HepG2 (cell line): ENCODE measurements around the gene PCGF5. TPM values are rescaled to one million over a fixed set of nuclear protein-coding genes. Genes with fewer than 3 reads are reported as not detected.

Experiments used
- ATAD3A ChIP-seq: sonication (generic); formaldehyde crosslinking; IDR thresholded peaks from 2 replicates; pipeline ENCODE4 v1.4.0; 2020; ENCODE audit warnings: missing genetic modification reagents
- BORCS8-MEF2B ChIP-seq: sonication (generic); formaldehyde crosslinking; IDR thresholded peaks from 2 replicates; pipeline ENCODE4 v1.8.0; 2022; ENCODE audit warnings: mild to moderate bottlenecking, missing genetic modification reagents
- FOXK2 ChIP-seq: fragments of 450-650 bp; IDR thresholded peaks from 2 replicates; pipeline ENCODE4 v1.6.1; 2016
- HCFC1 ChIP-seq: fragments of 150-350 bp; IDR thresholded peaks from 2 replicates; pipeline ENCODE4 v1.6.1; 2014; ENCODE audit warnings: low read depth, low read length
- HNRNPH1 ChIP-seq: fragments of 200-400 bp; formaldehyde crosslinking; optimal IDR thresholded peaks from 2 replicates; pipeline ENCODE3; 2017; ENCODE audit warnings: mild to moderate bottlenecking, low read depth, low read length
- HOXD1 ChIP-seq: sonication (generic); formaldehyde crosslinking; IDR thresholded peaks from 2 replicates; pipeline ENCODE4 v1.5.0; 2020; ENCODE audit warnings: missing genetic modification reagents
- JUND ChIP-seq: sonication (generic); formaldehyde crosslinking; IDR thresholded peaks from 2 replicates; pipeline ENCODE4 v1.8.0; 2022; ENCODE audit warnings: mild to moderate bottlenecking, missing genetic modification reagents
- KMT2A ChIP-seq: sonication (generic); formaldehyde crosslinking; IDR thresholded peaks from 2 replicates; pipeline ENCODE4 v1.4.0; 2020; ENCODE audit warnings: missing genetic modification reagents
- MAF1 ChIP-seq: sonication (generic); formaldehyde crosslinking; IDR thresholded peaks from 2 replicates; pipeline ENCODE4 v1.5.0; 2020; ENCODE audit warnings: missing genetic modification reagents, borderline replicate concordance
- MAX ChIP-seq: IDR thresholded peaks from 2 replicates; pipeline ENCODE4 v1.6.1; 2012; ENCODE audit warnings: inconsistent platforms
- MNT ChIP-seq: fragments of 450-650 bp; IDR thresholded peaks from 2 replicates; pipeline ENCODE4 v1.6.1; 2016
- NR2F2 ChIP-seq: IDR thresholded peaks from 2 replicates; pipeline ENCODE4 v1.6.1; 2012; ENCODE audit warnings: low read depth, inconsistent platforms, borderline replicate concordance
- PATZ1 ChIP-seq: sonication (generic); formaldehyde crosslinking; IDR thresholded peaks from 2 replicates; pipeline ENCODE4 v1.4.0; 2020; ENCODE audit warnings: missing genetic modification reagents
- PTBP1 ChIP-seq: fragments of 200-400 bp; formaldehyde crosslinking; IDR thresholded peaks from 2 replicates; pipeline ENCODE4 v1.6.1; 2018; ENCODE audit warnings: low read length, low read depth; ENCODE audit not compliant: poor library complexity, severe bottlenecking
- TCF7L2 ChIP-seq: IDR thresholded peaks from 2 replicates; pipeline ENCODE4 v1.6.1; 2011; ENCODE audit warnings: mild to moderate bottlenecking, low read depth, low read length, moderate library complexity
- THAP11 ChIP-seq: IDR thresholded peaks from 2 replicates; pipeline ENCODE4 v1.6.1; 2016; ENCODE audit warnings: missing biosample characterization, missing genetic modification reagents
- TRIM22 ChIP-seq: fragments of 450-650 bp; IDR thresholded peaks from 2 replicates; pipeline ENCODE4 v1.6.1; 2017
- ZBTB21 ChIP-seq: sonication (generic); formaldehyde crosslinking; IDR thresholded peaks from 2 replicates; pipeline ENCODE4 v1.4.0; 2020; ENCODE audit warnings: missing genetic modification reagents
- ZNF260 ChIP-seq: sonication (generic); formaldehyde crosslinking; IDR thresholded peaks from 2 replicates; pipeline ENCODE4 v1.4.0; 2020; ENCODE audit warnings: missing genetic modification reagents, low read depth, mild to moderate bottlenecking, borderline replicate concordance
- ZNF282 ChIP-seq: fragments of 450-650 bp; IDR thresholded peaks from 2 replicates; pipeline ENCODE4 v1.6.1; 2018; ENCODE audit not compliant: partially characterized antibody
- ZNF337 ChIP-seq: sonication (generic); formaldehyde crosslinking; IDR thresholded peaks from 2 replicates; pipeline ENCODE4 v1.5.1; 2020; ENCODE audit warnings: missing genetic modification reagents, low read depth, mild to moderate bottlenecking, borderline replicate concordance
- ZNF446 ChIP-seq: sonication (generic); formaldehyde crosslinking; IDR thresholded peaks from 2 replicates; pipeline ENCODE4 v1.5.0; 2020; ENCODE audit warnings: mild to moderate bottlenecking, missing genetic modification reagents
- ZNF556 ChIP-seq: sonication (generic); formaldehyde crosslinking; IDR thresholded peaks from 2 replicates; pipeline ENCODE4 v1.4.0; 2020; ENCODE audit warnings: mild to moderate bottlenecking, missing genetic modification reagents, borderline replicate concordance
- ZNF672 ChIP-seq: sonication (generic); formaldehyde crosslinking; IDR thresholded peaks from 2 replicates; pipeline ENCODE4 v1.8.1; 2022; ENCODE audit warnings: missing genetic modification reagents
- ZNF691 ChIP-seq: sonication (generic); formaldehyde crosslinking; IDR thresholded peaks from 2 replicates; pipeline ENCODE4 v1.4.0; 2020; ENCODE audit warnings: missing genetic modification reagents, low read depth, mild to moderate bottlenecking, borderline replicate concordance
- ZNF749 ChIP-seq: sonication (generic); formaldehyde crosslinking; IDR thresholded peaks from 2 replicates; pipeline ENCODE4 v1.8.0; 2022; ENCODE audit warnings: mild to moderate bottlenecking, missing genetic modification reagents, moderate library complexity, borderline replicate concordance
- polyA plus RNA-seq, 8 experiments: library from polyadenylated mRNA; depleted of rRNA in 3 of 8; stranded (reverse) in 7 of 8; unstranded in 1 of 8; fragments of >200 nt; fragmentation: Illumina TruSeq in 4 of 8; extraction: Trizol in 4 of 8; gene quantifications; 2 replicates each; pipeline versions ENCODE4 v1.2.1 to v1.2.3, GENCODE V29; 2011 to 2016; ENCODE audit warnings: low read depth in 4 of 8, missing spikeins in 1 of 8, mixed read lengths in 1 of 8; ENCODE audit not compliant: insufficient read depth in 1 of 8
- total RNA-seq, 5 experiments: library from RNA; depleted of rRNA; stranded (reverse); fragments of >200 nt; fragmentation: Illumina TruSeq; extraction: Trizol; gene quantifications; 2 replicates each; pipeline ENCODE4 v1.2.3, GENCODE V29; 2016; ENCODE audit warnings: low read depth in 1 of 5

The PCGF5 gene
- total and polyA plus RNA-seq, 2 of the 13 experiments (the other 11 are each of a cell fraction or from before 2014, with no cell fraction given): 61.3 to 138 TPM

GRCh38 chr10:91220194-91220953 is at the start of gene PCGF5 (continued):
- TF ChIP-seq JUND (CRISPR knock-in tag) (no peak), ZNF337 (no peak), MNT (no peak; the same call in 1 of the 2 replicates), MAF1 (CRISPR knock-in tag) (no peak), HOXD1 (no peak), MAX (no peak), HCFC1 (no peak; the same call in 1 of the 2 replicates), HNRNPH1 (no peak), TRIM22 (no peak), PTBP1 (no peak), PATZ1 (CRISPR knock-in tag) (no peak; the same call in 1 of the 2 replicates), TCF7L2 (no peak), ZNF672 (CRISPR knock-in tag) (0 out of 2 replicates have a peak, but pooled peaks have one; percentile 57), THAP11 (0 out of 2 replicates have a peak, but pooled peaks have one; percentile 7), NR2F2 (no peak), ZNF446 (CRISPR knock-in tag) (0 out of 2 replicates have a peak, but pooled peaks have one; percentile 15), ZNF749 (CRISPR knock-in tag) (no peak), ZNF282 (no peak), KMT2A (CRISPR knock-in tag) (peak; percentile 73), ZNF260 (CRISPR knock-in tag) (no peak), ZNF556 (CRISPR knock-in tag) (no peak), BORCS8-MEF2B (CRISPR knock-in tag) (no peak), ZBTB21 (CRISPR knock-in tag) (no peak), FOXK2 (peak; percentile 69; the same call in 1 of the 2 replicates), ZNF691 (no peak; the same call in 1 of the 2 replicates), ATAD3A (CRISPR knock-in tag) (no peak)
